Measurements from ENCODE around the gene WBP2NL.

The WBP2NL gene

DNA sequence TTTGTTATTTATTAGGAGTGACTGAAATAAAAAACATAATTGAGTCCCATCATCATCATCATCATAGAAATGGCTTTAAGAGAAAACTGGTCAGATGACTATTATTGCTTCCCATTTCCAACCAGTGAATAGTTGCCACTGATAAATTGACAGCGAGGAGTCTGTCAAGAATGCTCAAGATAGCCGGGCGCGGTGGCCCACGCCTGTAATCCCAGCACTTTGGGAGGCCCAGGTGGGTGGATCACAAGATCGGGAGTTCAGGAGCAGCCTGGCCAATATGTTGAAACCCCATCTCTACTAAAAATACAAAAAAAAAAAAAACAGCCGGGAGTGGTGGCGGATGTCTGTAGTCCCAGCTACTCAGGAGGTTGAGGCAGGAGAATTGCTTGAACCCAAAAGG is 1.9 kb downstream of the WBP2NL start:
- H3K27ac Mint-ChIP-seq: no peak overlapping the region
- ATAC-seq (no peak), DNase-seq (no peak)
- H3K4me3 Mint-ChIP-seq: peak overlapping the region in 1 of 2 donors; percentile 69
- peaks cover 18% of the 10 kb centered on the region for H3K27me3 Mint-ChIP-seq
- peaks cover 19% of the 10 kb centered on the region for H3K4me1 Mint-ChIP-seq
- H3K9me3 Mint-ChIP-seq: peaks cover 11 to 23% of the 10 kb centered on the region in 2 donors

DNA sequence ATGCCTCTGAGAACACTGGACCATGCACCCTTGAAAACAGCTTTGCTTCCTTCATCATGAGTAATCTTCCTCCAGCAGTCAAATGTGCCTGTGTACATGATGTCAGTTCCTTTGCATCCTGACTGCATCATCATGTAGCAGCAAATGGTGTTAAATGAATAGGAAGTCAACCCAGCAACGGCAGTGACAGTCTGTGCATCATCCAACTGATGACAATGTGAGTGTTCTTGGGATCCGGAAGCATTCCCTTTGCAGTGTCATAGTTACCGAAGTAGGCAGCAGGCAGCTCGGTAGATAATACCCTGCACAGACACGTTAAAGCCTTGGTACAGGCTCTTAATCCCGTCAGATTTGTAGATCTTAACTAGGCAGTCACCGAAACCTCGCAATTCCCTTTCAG is 2.5 kb downstream of the WBP2NL start:
- DNase-seq (no peak), ATAC-seq (no peak)
- Mint-ChIP-seq H3K4me3 (no peak overlapping the region), H3K27me3 (peaks cover 13% of the 10 kb centered on the region), H3K9me3 (peaks cover 11 to 23% of the 10 kb centered on the region in 2 donors), H3K4me1 (peaks cover 19% of the 10 kb centered on the region), H3K27ac (no peak overlapping the region)

- DNase-seq (no peak), ATAC-seq (no peak)
- Mint-ChIP-seq H3K4me3 (no peak overlapping the region), H3K27me3 (peaks cover 7% of the 10 kb centered on the region), H3K4me1 (peaks cover 19% of the 10 kb centered on the region), H3K27ac (no peak overlapping the region), H3K9me3 (peaks cover 11 to 23% of the 10 kb centered on the region in 2 donors)
These were observed 3.1 kb downstream of the WBP2NL start for GRCh38 chr22:42001706-42002105.

GRCh38 chr22:42007922-42008321 is 9.3 kb downstream of the WBP2NL start:
- Mint-ChIP-seq H3K4me3 (no peak overlapping the region), H3K9me3 (peaks cover 20 to 27% of the 10 kb centered on the region in 2 donors), H3K27me3 (peaks cover 10% of the 10 kb centered on the region), H3K4me1 (no peaks in the 10 kb centered on the region), H3K27ac (no peak overlapping the region)
- no peak for ATAC-seq
- no peak for DNase-seq

DNA sequence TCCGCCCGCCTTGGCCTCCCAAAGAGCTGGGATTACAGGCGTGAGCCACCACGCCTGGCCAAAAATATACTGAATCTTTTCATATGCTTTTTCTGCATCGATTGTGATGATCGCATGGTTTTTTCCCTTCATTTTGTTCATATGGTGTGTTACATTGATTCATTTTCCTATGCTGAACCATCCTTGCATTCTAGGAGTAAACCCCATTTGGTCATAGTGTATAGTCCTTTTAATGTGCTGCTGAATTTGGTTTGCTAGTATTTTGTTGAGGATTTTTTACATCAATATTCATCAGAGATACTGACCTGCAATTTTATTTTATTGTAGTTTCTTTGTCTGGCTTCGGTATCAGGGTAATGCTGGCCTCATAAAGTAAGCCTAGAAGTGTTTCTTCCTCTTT is 12.2 kb downstream of the WBP2NL start:
- Mint-ChIP-seq H3K9me3 (peaks cover 20 to 27% of the 10 kb centered on the region in 2 donors), H3K27ac (no peak overlapping the region), H3K4me1 (no peaks in the 10 kb centered on the region), H3K4me3 (no peak overlapping the region), H3K27me3 (peaks cover 23% of the 10 kb centered on the region)
- no peak for ATAC-seq
- no peak for DNase-seq

DNA sequence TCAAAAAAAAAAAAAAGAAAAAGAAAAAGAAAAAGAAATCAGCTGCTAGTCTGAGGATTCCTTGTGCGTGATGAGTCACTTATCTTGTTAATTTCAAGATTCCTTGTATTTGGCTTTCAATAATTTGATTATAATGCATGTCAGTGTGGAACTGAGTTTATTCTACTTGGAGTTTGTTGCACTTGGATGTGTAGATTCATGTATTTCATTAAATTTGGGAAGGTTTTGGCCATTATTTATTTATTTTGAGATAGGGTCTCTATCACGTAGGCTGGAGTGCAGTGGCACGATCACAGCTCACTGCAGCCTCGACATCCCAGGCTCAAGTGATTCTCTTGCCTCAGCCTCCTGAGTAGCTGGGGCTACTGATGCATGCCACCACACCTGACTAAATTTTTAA is 14.8 kb downstream of the WBP2NL start:
- DNase-seq: no peak

DNA sequence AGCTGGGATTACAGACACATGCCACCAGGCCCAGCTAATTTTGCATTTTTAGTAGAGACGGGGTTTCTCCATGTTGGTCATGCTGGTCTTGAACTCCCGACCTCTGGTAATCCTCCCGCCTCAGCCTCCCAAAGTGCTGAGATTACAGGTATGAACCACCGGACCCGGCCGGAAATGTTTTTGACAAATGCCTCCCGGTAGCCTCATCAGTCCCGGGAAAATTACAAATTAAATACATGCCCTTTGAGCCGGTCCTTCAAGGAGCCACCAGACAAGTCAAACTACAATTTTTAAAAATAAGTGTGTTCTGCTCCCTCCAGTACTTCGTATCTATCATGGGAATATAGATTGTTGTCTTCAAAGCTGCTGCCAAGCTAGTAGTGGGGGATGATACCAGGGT is 17.5 kb downstream of the WBP2NL start:
- DNase-seq: no peak
- peaks cover 33% of the 10 kb centered on the region for H3K27me3 Mint-ChIP-seq
- no peaks in the 10 kb centered on the region for H3K4me1 Mint-ChIP-seq
- no peak for ATAC-seq
- no peak overlapping the region for H3K4me3 Mint-ChIP-seq
- H3K9me3 Mint-ChIP-seq: peaks cover 5 to 8% of the 10 kb centered on the region in 2 donors
- no peak overlapping the region for H3K27ac Mint-ChIP-seq

More for the DNA sequence above, 14.8 kb downstream of the WBP2NL start:
- H3K27ac Mint-ChIP-seq: no peak overlapping the region
- H3K27me3 Mint-ChIP-seq: peaks cover 25% of the 10 kb centered on the region
- H3K9me3 Mint-ChIP-seq: peaks cover 20 to 21% of the 10 kb centered on the region in 2 donors
- H3K4me3 Mint-ChIP-seq: no peak overlapping the region
- no peak for ATAC-seq
- H3K4me1 Mint-ChIP-seq: no peaks in the 10 kb centered on the region

DNA sequence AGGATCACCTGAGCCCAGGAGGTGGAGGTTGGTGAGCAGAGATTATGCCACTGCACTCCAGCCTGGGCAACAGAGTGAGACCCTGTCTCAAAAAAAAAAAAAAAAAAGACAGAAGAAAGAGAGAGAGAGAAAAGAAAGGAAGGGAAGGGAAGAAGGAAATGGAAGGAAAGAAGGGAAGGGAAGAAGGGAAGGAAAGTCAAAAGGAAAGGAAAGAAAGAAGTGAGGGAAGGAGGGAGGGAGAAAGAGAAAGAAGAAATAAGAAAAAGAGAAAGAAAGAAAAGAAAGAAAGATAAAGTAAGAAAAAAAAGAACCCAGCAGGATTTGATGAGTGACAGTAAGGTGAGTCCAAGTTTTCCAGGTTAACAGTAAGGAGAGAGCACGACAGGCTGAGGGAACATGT is 19.6 kb downstream of the WBP2NL start:
- H3K27ac Mint-ChIP-seq: peak overlapping the region in 1 of 2 donors; percentile 9
- H3K9me3 Mint-ChIP-seq: no peaks in the 10 kb centered on the region
- H3K4me1 Mint-ChIP-seq: peaks cover 13% of the 10 kb centered on the region
- ATAC-seq (no peak), DNase-seq (no peak)
- H3K27me3 Mint-ChIP-seq: peaks cover 33% of the 10 kb centered on the region
- H3K4me3 Mint-ChIP-seq: no peak overlapping the region

GRCh38 chr22:42021571-42021970 is 23.0 kb downstream of the WBP2NL start:
- Mint-ChIP-seq H3K27ac (no peak overlapping the region), H3K27me3 (peaks cover 18% of the 10 kb centered on the region), H3K9me3 (no peaks in the 10 kb centered on the region), H3K4me3 (no peak overlapping the region), H3K4me1 (peaks cover 14% of the 10 kb centered on the region)
- ATAC-seq: no peak
- no peak for DNase-seq

DNA sequence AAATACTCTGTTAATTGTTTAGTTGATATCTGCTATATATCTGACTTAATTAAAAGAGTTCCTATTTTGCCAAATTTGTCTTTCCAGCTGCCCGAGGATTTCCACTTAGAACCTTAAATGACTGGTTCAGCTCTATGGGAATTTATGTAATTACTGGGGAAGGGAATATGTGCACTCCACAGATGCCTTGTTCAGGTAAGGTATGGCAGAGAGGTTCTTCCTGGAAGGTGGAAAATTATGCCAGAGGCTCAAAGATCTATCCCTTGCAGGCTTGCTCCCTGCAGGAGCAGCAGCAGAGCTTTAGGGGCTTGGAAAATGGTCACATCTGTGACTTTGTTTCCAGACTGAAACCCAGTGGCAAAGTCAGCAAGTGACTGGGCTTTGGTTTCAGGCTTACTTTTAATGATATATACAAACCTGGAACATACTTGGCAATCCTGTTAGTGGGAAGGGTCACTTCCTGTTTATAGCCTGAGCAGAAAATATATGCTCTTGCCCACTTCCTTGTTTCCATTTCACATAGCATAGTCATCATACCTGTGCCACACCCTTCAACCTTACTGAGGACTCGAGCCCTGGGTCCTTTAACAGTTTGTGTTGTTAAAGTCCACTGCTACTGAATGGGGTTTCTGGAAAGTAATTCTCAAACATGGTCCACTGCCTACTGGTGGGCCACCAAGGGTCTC is 23.7 kb downstream of the WBP2NL start:
- H3K9me3 Mint-ChIP-seq: no peaks in the 10 kb centered on the region
- H3K27me3 Mint-ChIP-seq: peaks cover 11% of the 10 kb centered on the region
- DNase-seq (no peak), ATAC-seq (peak; percentile 93)
- H3K27ac Mint-ChIP-seq: peak overlapping the region; percentile 20 to 48
- H3K4me3 Mint-ChIP-seq: no peak overlapping the region
- H3K4me1 Mint-ChIP-seq: peaks cover 14% of the 10 kb centered on the region

- Mint-ChIP-seq H3K4me3 (no peak overlapping the region), H3K4me1 (peaks cover 19% of the 10 kb centered on the region), H3K27me3 (no peaks in the 10 kb centered on the region), H3K9me3 (no peaks in the 10 kb centered on the region), H3K27ac (no peak overlapping the region)
- DNase-seq: no peak
- no peak for ATAC-seq
These were observed 26.8 kb downstream of the WBP2NL start for GRCh38 chr22:42025421-42025820.

DNA sequence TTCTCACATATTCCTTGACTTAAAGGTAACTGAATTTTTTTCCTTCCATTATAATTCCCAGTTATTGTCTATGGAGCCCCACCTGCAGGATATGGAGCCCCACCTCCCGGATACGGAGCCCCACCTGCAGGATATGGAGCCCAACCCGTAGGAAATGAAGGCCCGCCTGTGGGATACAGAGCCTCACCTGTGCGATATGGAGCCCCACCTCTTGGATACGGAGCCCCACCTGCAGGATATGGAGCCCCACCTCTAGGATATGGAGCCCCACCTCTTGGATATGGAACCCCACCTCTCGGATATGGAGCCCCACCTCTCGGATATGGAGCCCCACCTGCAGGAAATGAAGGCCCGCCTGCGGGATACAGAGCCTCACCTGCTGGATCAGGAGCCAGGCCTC is 28.1 kb downstream of the WBP2NL start:
- Mint-ChIP-seq H3K27ac (no peak overlapping the region), H3K9me3 (no peaks in the 10 kb centered on the region), H3K4me3 (no peak overlapping the region), H3K4me1 (peaks cover 32% of the 10 kb centered on the region), H3K27me3 (no peaks in the 10 kb centered on the region)
- no peak for DNase-seq
- no peak for ATAC-seq

DNA sequence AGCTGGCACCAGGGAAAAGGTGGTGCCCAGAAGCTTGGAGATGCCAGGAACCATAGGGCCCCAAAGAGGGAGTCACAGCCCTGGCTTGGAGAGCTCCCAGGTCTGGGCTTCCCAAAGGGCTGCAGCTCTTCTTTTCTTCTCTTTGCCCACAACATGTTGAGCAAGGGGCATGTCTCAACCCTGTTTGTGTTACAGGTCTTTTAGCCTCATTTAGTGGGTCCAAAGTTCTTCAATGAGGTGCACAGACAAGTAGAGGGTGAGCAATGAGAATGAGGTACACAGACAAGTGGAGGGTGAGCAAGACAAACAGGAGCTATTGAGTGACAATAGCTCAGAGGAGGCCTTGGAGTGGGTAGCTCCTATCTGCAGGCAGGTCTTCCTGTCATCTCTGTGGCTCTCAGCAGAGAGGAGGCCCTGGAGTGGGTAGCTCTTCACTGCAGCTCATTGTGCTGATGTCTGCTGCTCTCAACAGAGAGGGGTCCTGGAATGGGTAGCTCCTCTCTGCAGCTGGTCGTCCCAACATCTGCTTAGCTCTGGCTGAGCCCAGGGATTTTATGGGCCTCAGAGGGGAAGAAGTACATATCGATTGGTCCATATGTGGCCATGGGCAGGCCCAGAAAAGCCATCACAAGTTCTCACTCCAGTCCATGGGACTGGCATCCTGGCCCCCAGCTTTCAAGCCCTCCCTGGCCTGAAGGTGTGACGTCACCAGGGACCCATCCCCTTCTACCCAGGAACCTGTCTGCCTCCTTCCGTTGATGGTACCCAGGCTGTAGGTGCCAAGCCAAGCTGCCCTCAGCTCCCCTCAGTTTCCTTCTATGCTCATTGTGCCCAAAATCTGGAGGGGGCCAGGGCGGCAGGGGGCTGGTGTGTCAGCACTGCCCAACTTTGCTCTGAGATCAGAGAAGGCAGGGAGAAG is 34.9 kb downstream of the WBP2NL start:
- DNase-seq (no peak), ATAC-seq (no peak)
- no peak overlapping the region for H3K27ac Mint-ChIP-seq
- peaks cover 28% of the 10 kb centered on the region for H3K4me1 Mint-ChIP-seq
- H3K4me3 Mint-ChIP-seq: no peak overlapping the region
- H3K9me3 Mint-ChIP-seq: peaks cover 10 to 29% of the 10 kb centered on the region in 2 donors
- H3K27me3 Mint-ChIP-seq: no peaks in the 10 kb centered on the region

- no peak overlapping the region for H3K4me3 Mint-ChIP-seq
- DNase-seq (no peak), ATAC-seq (no peak)
- H3K27me3 Mint-ChIP-seq: no peaks in the 10 kb centered on the region
- H3K27ac Mint-ChIP-seq: no peak overlapping the region
- H3K9me3 Mint-ChIP-seq: peaks cover 10 to 29% of the 10 kb centered on the region in 2 donors
- H3K4me1 Mint-ChIP-seq: peaks cover 24% of the 10 kb centered on the region
These were observed 36.7 kb downstream of the WBP2NL start for GRCh38 chr22:42035256-42035655.

- no peaks in the 10 kb centered on the region for H3K27me3 Mint-ChIP-seq
- no peak overlapping the region for H3K4me3 Mint-ChIP-seq
- DNase-seq: no peak
- peaks cover 6% of the 10 kb centered on the region for H3K4me1 Mint-ChIP-seq
- peak overlapping the region in 1 of 2 donors; percentile 73 for H3K27ac Mint-ChIP-seq
- peaks cover 23 to 30% of the 10 kb centered on the region in 2 donors for H3K9me3 Mint-ChIP-seq
- ATAC-seq: no peak
These were observed 40.7 kb downstream of the WBP2NL start for GRCh38 chr22:42039271-42039670.

DNA sequence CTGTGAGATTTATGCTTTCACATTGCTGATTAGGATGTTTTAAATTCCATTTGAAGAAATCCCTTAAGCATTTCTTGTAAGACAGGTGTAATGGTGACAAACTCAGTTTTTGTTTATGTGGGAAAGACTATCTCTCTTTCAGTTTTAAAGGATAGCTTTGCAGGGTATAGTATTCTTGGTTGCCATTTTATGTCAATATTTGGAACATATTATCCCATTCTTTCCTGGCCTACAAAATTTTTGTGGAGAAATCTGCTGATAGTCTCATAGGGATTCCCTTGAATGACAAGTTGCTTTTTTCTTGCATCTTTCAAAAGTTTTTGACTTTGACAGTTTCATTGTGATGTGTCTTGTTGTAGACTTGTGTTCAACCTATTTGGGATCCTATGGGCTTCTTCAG is 43.2 kb downstream of the WBP2NL start:
- H3K27ac Mint-ChIP-seq: no peak overlapping the region
- peaks cover 18 to 19% of the 10 kb centered on the region in 2 donors for H3K9me3 Mint-ChIP-seq
- no peak for ATAC-seq
- no peaks in the 10 kb centered on the region for H3K27me3 Mint-ChIP-seq
- no peak for DNase-seq
- H3K4me3 Mint-ChIP-seq: no peak overlapping the region
- no peaks in the 10 kb centered on the region for H3K4me1 Mint-ChIP-seq

All from stimulated activated naive CD8-positive, alpha-beta T cell treated with anti-CD3 and anti-CD28 coated beads, Interleukin-15, amount 100 ng/mL, for 72 hours (primary cell).